ENCODE data around the gene TMEM131L. TPM values are rescaled to one million over a fixed set of nuclear protein-coding genes. Genes with fewer than 3 reads are reported as not detected.

The TMEM131L gene
- total and polyA plus RNA-seq, 4 donors = 4.9 to 41.3 (median 12.9) TPM

- Histone ChIP-seq H3K36me3 (ENCODE audit: control insufficient read depth in 4 of 4, insufficient read depth in 3 of 4, low read depth in 1 of 4, low read length in 3 of 4) (peaks cover 0 to 15% (median 7%) of the 10 kb centered on the region in 4 donors), H3K27me3 (ENCODE audit: control insufficient read depth in 4 of 4, insufficient read depth in 4 of 4, low read length in 3 of 4) (no peaks in the 10 kb centered on the region), H3K4me3 (ENCODE audit: low read depth in 1 of 3, low read length in 3 of 3) (peak overlapping the region; percentile 12 to 66 (median 46)), H3K9ac (ENCODE audit: low read depth in 1 of 2, low read length in 2 of 2) (peak overlapping the region; percentile 30 to 85), H3K9me3 (ENCODE audit: control insufficient read depth in 4 of 4, low read length in 3 of 4) (no peaks in the 10 kb centered on the region), H3K4me1 (ENCODE audit: control insufficient read depth in 4 of 4, insufficient read depth in 4 of 4, low read length in 3 of 4) (peaks cover 4 to 50% (median 42%) of the 10 kb centered on the region in 4 donors), H3K27ac (ENCODE audit: low read depth in 1 of 2, low read length in 2 of 2) (peak overlapping the region; percentile 76 to 91)
- no peak for DNase-seq (ENCODE audit: low spot score)
- no peak for TF ChIP-seq REST (IDR thresholded peaks at IDR 0.05)
- TF ChIP-seq HNF4A (conservative IDR thresholded peaks at IDR 0.05) = peak; percentile 23 to 44
- no peak for TF ChIP-seq TAF1 (conservative IDR thresholded peaks at IDR 0.05)
- peak; percentile 84 to 91 for TF ChIP-seq GABPA (IDR thresholded peaks at IDR 0.05 in 1 of 2, conservative IDR thresholded peaks at IDR 0.05 in 1 of 2)
- TF ChIP-seq SP1 (IDR thresholded peaks at IDR 0.05) = peak; percentile 19
- peak; percentile 9 to 23 for TF ChIP-seq RAD21 (IDR thresholded peaks at IDR 0.05)
- peak; percentile 49 to 64 for TF ChIP-seq JUND (IDR thresholded peaks at IDR 0.05)
- TF ChIP-seq RXRA (IDR thresholded peaks at IDR 0.05) = peak; percentile 13 to 39
- WGBS = 36% methylated on average over 5 of the region's 5 CpGs
Measured at GRCh38 chr4:153471698-153472093, 5.5 kb downstream of the TMEM131L start.

- 54% methylated on average over 5 of the region's 5 CpGs for WGBS
- peak overlapping the region in 1 of 2 donors; percentile 85 for H3K9ac ChIP-seq (ENCODE audit: low read depth in 1 of 2, low read length in 2 of 2)
- no peak overlapping the region for H3K4me3 ChIP-seq (ENCODE audit: low read depth in 1 of 3, low read length in 3 of 3)
- H3K4me1 ChIP-seq (ENCODE audit: control insufficient read depth in 4 of 4, insufficient read depth in 4 of 4, low read length in 3 of 4) = peaks cover 4 to 48% (median 39%) of the 10 kb centered on the region in 4 donors
- H3K27ac ChIP-seq (ENCODE audit: low read depth in 1 of 2, low read length in 2 of 2) = peak overlapping the region; percentile 76 to 91
- peaks cover 0 to 17% (median 7%) of the 10 kb centered on the region in 4 donors for H3K36me3 ChIP-seq (ENCODE audit: control insufficient read depth in 4 of 4, insufficient read depth in 3 of 4, low read depth in 1 of 4, low read length in 3 of 4)
- TF ChIP-seq RXRA (IDR thresholded peaks at IDR 0.05) (peak in 1 of 2 donors; percentile 1), GABPA (IDR thresholded peaks at IDR 0.05 in 1 of 2, conservative IDR thresholded peaks at IDR 0.05 in 1 of 2) (no peak)
- no peaks in the 10 kb centered on the region for H3K9me3 ChIP-seq (ENCODE audit: control insufficient read depth in 4 of 4, low read length in 3 of 4)
- no peaks in the 10 kb centered on the region for H3K27me3 ChIP-seq (ENCODE audit: control insufficient read depth in 4 of 4, insufficient read depth in 4 of 4, low read length in 3 of 4)
- no peak for DNase-seq (ENCODE audit: low spot score)
Measured at GRCh38 chr4:153472122-153473037, 6.2 kb downstream of the TMEM131L start.

- no peak for DNase-seq (ENCODE audit: low spot score)
- no peaks in the 10 kb centered on the region for H3K9me3 ChIP-seq (ENCODE audit: control insufficient read depth in 4 of 4, low read length in 3 of 4)
- peaks cover 0 to 17% (median 7%) of the 10 kb centered on the region in 4 donors for H3K36me3 ChIP-seq (ENCODE audit: control insufficient read depth in 4 of 4, insufficient read depth in 3 of 4, low read depth in 1 of 4, low read length in 3 of 4)
- no peaks in the 10 kb centered on the region for H3K27me3 ChIP-seq (ENCODE audit: control insufficient read depth in 4 of 4, insufficient read depth in 4 of 4, low read length in 3 of 4)
- no peak overlapping the region for H3K9ac ChIP-seq (ENCODE audit: low read depth in 1 of 2, low read length in 2 of 2)
- H3K27ac ChIP-seq (ENCODE audit: low read depth in 1 of 2, low read length in 2 of 2) = no peak overlapping the region
- WGBS = 97% methylated on average over 4 of the region's 4 CpGs
- H3K4me3 ChIP-seq (ENCODE audit: low read depth in 1 of 3, low read length in 3 of 3) = no peak overlapping the region
- H3K4me1 ChIP-seq (ENCODE audit: control insufficient read depth in 4 of 4, insufficient read depth in 4 of 4, low read length in 3 of 4) = peaks cover 4 to 31% (median 25%) of the 10 kb centered on the region in 4 donors
- TF ChIP-seq HNF4G (IDR thresholded peaks at IDR 0.05) (no peak), NR2F2 (IDR thresholded peaks at IDR 0.05) (no peak), GABPA (IDR thresholded peaks at IDR 0.05 in 1 of 2, conservative IDR thresholded peaks at IDR 0.05 in 1 of 2) (no peak), FOXA2 (IDR thresholded peaks at IDR 0.05) (no peak), ZBTB33 (IDR thresholded peaks at IDR 0.05) (no peak), FOXA1 (IDR thresholded peaks at IDR 0.05) (no peak), YY1 (IDR thresholded peaks at IDR 0.05) (no peak), MAX (IDR thresholded peaks at IDR 0.05) (no peak), JUND (IDR thresholded peaks at IDR 0.05) (no peak), HNF4A (conservative IDR thresholded peaks at IDR 0.05) (no peak), ATF3 (IDR thresholded peaks at IDR 0.05) (no peak), TAF1 (conservative IDR thresholded peaks at IDR 0.05) (no peak), EGR1 (IDR thresholded peaks at IDR 0.05; ENCODE audit: low read depth in 2 of 2) (no peak), SP1 (IDR thresholded peaks at IDR 0.05) (no peak), RXRA (IDR thresholded peaks at IDR 0.05) (no peak)
Measured at GRCh38 chr4:153474251-153474650, 8.1 kb downstream of the TMEM131L start.
